NB4 (cell line): ENCODE measurements around the gene TMEM183A.

ENCODE experiments used
- DNase-seq: peaks from one replicate; pipeline ENCODE4 v3.0.0; 2010; ENCODE audit warnings: low read depth
- H3K4me3 ChIP-seq: one replicate; pipeline ENCODE4 v1.5.1; 2011; ENCODE audit warnings: mild to moderate bottlenecking, low read depth, low read length, moderate library complexity
- CTCF ChIP-seq: IDR thresholded peaks from one replicate; pipeline ENCODE4 v1.5.1; 2012; ENCODE audit warnings: low read depth, low read length
- MAX ChIP-seq: IDR thresholded peaks from 2 replicates; pipeline ENCODE4 v1.6.1; 2011; ENCODE audit warnings: low read depth, low read length
- MYC ChIP-seq: IDR thresholded peaks from 2 replicates; pipeline ENCODE4 v1.6.1; 2011; ENCODE audit warnings: low read depth, low read length
- POLR2A ChIP-seq: IDR thresholded peaks from 2 replicates; pipeline ENCODE4 v1.6.1; 2011; ENCODE audit warnings: mild to moderate bottlenecking; ENCODE audit not compliant: insufficient read length; ENCODE audit errors: extremely low read depth

The TMEM183A gene

GRCh38 chr1:203056516-203056915 is 49.3 kb downstream of the TMEM183A start:
- no peak for DNase-seq
- TF ChIP-seq CTCF, result peak; percentile 8
- TF ChIP-seq POLR2A, result no peak
- no peak for TF ChIP-seq MAX
- TF ChIP-seq MYC, result no peak
- H3K4me3 ChIP-seq, result no peak overlapping the region

GRCh38 chr1:203057911-203058675 is 50.9 kb downstream of the TMEM183A start:
- TF ChIP-seq POLR2A (no peak), CTCF (no peak), MYC (no peak), MAX (no peak)
- DNase-seq, result peak; percentile 54
- H3K4me3 ChIP-seq, result no peak overlapping the region

GRCh38 chr1:203058676-203058935 is 51.4 kb downstream of the TMEM183A start:
- DNase-seq, result peak; percentile 61
- TF ChIP-seq CTCF (no peak), MYC (no peak), POLR2A (no peak), MAX (no peak)
- H3K4me3 ChIP-seq, result no peak overlapping the region

GRCh38 chr1:203059485-203059884 is 52.3 kb downstream of the TMEM183A start:
- DNase-seq, result peak; percentile 55
- TF ChIP-seq MYC (no peak), CTCF (no peak), MAX (no peak), POLR2A (no peak)

GRCh38 chr1:203060115-203060514 is 52.9 kb downstream of the TMEM183A start:
- H3K4me3 ChIP-seq, result no peak overlapping the region
- DNase-seq, result no peak
- TF ChIP-seq MYC, result no peak
- TF ChIP-seq CTCF, result no peak
- no peak for TF ChIP-seq MAX
- no peak for TF ChIP-seq POLR2A

More at GRCh38 chr1:203059485-203059884, 52.3 kb downstream of the TMEM183A start:
- H3K4me3 ChIP-seq, result no peak overlapping the region
